Naive B cell (primary cell): ENCODE measurements around the gene JAM3. TPM values are rescaled to one million over a fixed set of nuclear protein-coding genes. Genes with fewer than 3 reads are reported as not detected.

ENCODE experiments used
- ATAC-seq, 2 donors: fragments of 150-1000 bp; cut with Tn5 transposase; 2 replicates each; pipeline ENCODE4 v1.10.0; 2021; ENCODE audit warnings: low read depth in 2 of 2, mild to moderate bottlenecking in 2 of 2, moderate library complexity in 2 of 2
- DNase-seq: peaks from one replicate; pipeline ENCODE4 v3.0.0; 2022
- H3K27ac Mint-ChIP-seq, 6 donors: one replicate each; pipeline ENCODE4 v1.8.0; 2020 to 2022; ENCODE audit warnings: mild to moderate bottlenecking in 6 of 6, mixed read lengths in 6 of 6, moderate library complexity in 5 of 6, inconsistent platforms in 2 of 6
- H3K27me3 Mint-ChIP-seq, 3 donors: one replicate each; pipeline ENCODE4 v1.8.0; 2021 to 2022; ENCODE audit warnings: mixed read lengths in 3 of 3, mild to moderate bottlenecking in 1 of 3
- H3K36me3 Mint-ChIP-seq, 2 donors: one replicate each; pipeline ENCODE4 v1.8.0; 2020 to 2022; ENCODE audit warnings: mixed read lengths in 2 of 2, inconsistent platforms in 1 of 2, mild to moderate bottlenecking in 1 of 2
- H3K4me1 Mint-ChIP-seq, 3 donors: one replicate each; pipeline ENCODE4 v1.8.0; 2020 to 2022; ENCODE audit warnings: mixed read lengths in 3 of 3, inconsistent platforms in 1 of 3, mild to moderate bottlenecking in 1 of 3, moderate library complexity in 1 of 3
- H3K4me3 Mint-ChIP-seq, 8 donors: one replicate each; pipeline ENCODE4 v1.8.0; 2020 to 2022; ENCODE audit warnings: mild to moderate bottlenecking in 8 of 8, mixed read lengths in 8 of 8, moderate library complexity in 8 of 8, inconsistent platforms in 2 of 8
- H3K9me3 Mint-ChIP-seq, 7 donors: one replicate each; pipeline ENCODE4 v1.8.0; 2020 to 2022; ENCODE audit warnings: mixed read lengths in 7 of 7, mild to moderate bottlenecking in 5 of 7, inconsistent platforms in 2 of 7, moderate library complexity in 1 of 7
- polyA plus RNA-seq, 6 donors: library from polyadenylated mRNA; unstranded; fragments of 300-500 nt; fragmentation: Illumina TruSeq; gene quantifications; one replicate each; pipeline ENCODE4 v1.2.3, GENCODE V29; 2021; ENCODE audit warnings: low read depth in 6 of 6

JAM3 gene
- polyA plus RNA-seq, 6 donors from 2014 or later = 5.3 to 10.6 (median 6.5) TPM

DNA sequence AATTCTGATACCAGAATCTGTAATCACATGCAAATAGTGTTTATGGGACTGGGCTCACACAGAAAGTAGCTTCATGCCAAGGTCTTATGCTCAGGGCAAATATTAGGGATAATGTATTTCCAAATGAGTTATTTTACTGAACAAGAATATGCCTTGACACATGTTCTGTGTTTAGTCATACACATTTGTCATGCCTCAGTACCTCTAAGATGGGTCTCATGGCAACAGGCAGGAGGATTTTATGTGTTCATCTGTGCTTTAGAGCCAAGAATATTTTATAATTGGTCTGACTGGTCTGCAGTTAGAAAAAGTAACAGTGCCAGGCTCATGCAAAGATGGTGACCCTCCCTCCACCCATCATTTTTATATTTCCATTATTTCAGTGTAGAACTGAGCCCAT, 49.1 kb downstream of the JAM3 start:
- Mint-ChIP-seq H3K36me3 (peaks cover 10 to 14% of the 10 kb centered on the region in 2 donors), H3K4me1 (peaks cover 0 to 12% (median 0%) of the 10 kb centered on the region in 3 donors), H3K27ac (peak overlapping the region in 2 of 6 donors; percentile 50 to 61), H3K4me3 (no peak overlapping the region), H3K27me3 (peaks cover 6 to 10% (median 8%) of the 10 kb centered on the region in 3 donors), H3K9me3 (peaks cover 0 to 4% (median 0%) of the 10 kb centered on the region in 7 donors)
- DNase-seq (no peak), ATAC-seq (no peak)

DNA sequence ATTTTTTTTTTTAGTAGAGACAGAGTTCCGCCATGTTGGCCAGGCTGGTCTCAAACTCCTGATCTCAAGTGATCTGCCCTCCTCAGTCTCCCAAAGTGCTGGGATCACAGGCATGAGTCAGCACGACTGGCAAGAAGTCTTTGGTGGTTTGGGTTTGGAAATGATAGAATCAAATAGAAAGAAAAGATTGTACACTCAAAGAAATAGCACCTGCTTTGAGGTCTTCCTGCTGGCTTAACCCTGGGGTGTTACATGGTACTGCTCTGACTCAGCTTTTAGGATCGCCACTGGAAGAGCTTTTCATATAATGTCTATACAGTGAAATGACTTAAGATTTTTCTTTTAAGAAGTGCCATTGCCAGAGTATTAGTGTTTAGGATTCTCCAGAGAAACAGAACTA, 50.2 kb downstream of the JAM3 start:
- no peak overlapping the region for H3K27ac Mint-ChIP-seq
- H3K9me3 Mint-ChIP-seq = peaks cover 0 to under 1% (median 0%) of the 10 kb centered on the region in 7 donors
- no peak overlapping the region for H3K4me3 Mint-ChIP-seq
- peaks cover 14 to 17% of the 10 kb centered on the region in 2 donors for H3K36me3 Mint-ChIP-seq
- no peak for ATAC-seq
- no peak for DNase-seq
- H3K27me3 Mint-ChIP-seq = peaks cover 12 to 16% (median 15%) of the 10 kb centered on the region in 3 donors
- H3K4me1 Mint-ChIP-seq = peaks cover 5 to 12% (median 7%) of the 10 kb centered on the region in 3 donors

DNA sequence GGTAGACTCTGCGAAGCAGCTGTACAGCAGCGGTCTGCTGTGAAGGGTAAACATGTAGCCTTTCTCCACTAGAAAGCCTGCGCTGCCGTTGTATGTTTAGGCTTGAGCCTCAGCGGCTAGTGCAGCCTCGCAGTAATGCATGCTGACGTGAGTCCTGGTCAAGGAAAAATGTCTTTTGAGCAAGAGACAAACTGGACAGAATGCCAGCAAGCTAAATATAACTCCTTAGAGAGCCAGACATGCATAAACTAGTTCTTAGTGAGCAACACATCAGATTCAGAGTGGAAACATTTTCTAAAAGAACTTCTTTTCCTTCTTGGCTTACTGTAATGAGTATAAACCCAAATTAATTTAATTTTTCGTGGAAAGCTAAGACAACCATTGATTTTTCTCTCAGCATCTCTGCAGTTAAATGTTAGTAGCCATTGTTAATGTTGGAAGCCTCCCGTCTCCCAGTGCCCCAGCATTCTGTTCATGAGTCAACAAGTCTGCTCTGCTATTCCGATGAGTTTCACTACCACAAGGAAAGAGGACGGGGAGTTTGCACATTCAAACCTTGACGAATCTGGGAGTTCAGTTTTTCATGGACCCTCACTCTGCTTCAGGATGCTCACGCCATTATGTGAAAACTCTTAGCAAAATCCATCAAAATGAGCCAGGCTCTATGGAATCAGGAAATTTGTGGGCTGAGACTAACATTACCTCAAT, 51.4 kb downstream of the JAM3 start:
- no peak for ATAC-seq
- Mint-ChIP-seq H3K4me1 (peaks cover 13 to 15% (median 14%) of the 10 kb centered on the region in 3 donors), H3K9me3 (no peaks in the 10 kb centered on the region), H3K36me3 (peaks cover 14 to 19% of the 10 kb centered on the region in 2 donors), H3K4me3 (no peak overlapping the region), H3K27ac (no peak overlapping the region), H3K27me3 (peaks cover 17 to 23% (median 20%) of the 10 kb centered on the region in 3 donors)
- DNase-seq = no peak

DNA sequence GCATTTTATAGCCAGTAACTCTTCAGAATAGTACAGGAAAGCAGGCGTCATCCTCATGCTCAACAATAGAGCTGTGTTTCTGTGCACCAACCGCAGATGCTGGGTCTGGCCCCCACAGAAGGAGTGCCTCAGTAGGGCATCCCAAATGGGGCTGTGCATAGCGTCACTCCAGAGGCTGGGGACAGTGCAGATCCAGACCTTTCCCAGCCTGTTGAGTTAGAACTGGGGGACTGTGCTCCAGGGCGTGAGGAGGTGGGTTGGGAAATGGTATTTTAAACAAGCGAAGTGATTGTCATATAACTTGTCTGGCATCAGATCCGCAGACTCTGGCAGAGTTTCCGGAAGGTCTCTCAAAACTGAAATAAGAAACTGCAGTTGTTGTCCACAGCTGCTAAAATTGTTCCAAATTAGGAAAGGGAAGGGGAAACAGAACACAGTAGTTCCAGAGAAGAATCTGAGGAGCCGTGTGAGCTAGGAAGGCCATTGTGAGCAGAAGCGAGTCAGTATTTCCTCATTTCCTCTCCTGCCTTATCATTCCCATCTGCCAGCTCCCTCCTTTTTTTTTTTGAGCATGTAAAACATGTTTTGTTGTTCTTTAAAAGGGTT, 52.2 kb downstream of the JAM3 start:
- DNase-seq (no peak), ATAC-seq (no peak)
- Mint-ChIP-seq H3K4me1 (peaks cover 17 to 20% (median 19%) of the 10 kb centered on the region in 3 donors), H3K9me3 (no peaks in the 10 kb centered on the region), H3K27ac (peak overlapping the region in 1 of 6 donors; percentile 37), H3K4me3 (no peak overlapping the region), H3K27me3 (peaks cover 17 to 28% (median 27%) of the 10 kb centered on the region in 3 donors), H3K36me3 (peaks cover 14 to 19% of the 10 kb centered on the region in 2 donors)

DNA sequence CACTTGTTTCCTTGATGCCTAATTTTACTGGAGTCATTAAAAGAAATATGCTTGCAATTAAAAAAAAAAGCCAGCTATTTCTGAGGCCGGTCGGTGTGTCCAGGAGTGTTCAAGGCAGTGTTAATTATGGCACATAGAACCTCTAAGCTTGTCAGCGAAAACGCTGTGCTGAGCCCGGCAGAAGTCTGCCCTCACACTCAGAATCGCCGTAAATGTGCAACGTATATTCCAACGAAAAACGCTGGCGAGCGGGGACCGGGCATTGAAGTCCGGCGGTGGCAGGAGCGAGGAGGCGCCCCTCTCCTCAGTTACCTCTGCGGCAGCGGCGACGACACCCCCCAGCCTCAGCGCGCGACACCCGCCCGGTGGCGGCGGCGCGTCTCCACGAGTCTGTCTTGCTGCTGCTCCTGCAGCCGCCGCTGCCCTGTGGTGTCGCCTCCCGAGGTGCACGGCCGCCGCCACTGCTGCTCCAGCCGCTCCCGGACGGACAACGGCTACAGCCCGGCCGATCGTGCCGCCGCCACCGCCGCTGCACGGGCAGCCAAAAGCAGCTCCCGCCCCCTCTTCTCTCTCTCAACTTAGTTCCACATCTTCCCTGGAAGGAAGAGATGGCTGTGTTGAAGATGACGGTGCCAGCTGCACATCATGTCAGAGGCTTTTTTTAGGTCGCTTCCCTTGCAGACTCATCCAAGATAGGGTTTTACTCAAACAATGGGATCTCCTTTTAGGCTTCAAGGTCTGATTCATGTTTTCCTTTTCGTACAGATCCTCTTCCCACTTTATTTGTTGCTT, 56.0 kb downstream of the JAM3 start:
- peak overlapping the region in 2 of 8 donors; percentile 26 to 63 for H3K4me3 Mint-ChIP-seq
- DNase-seq = peak; percentile 7
- ATAC-seq = no peak
- H3K4me1 Mint-ChIP-seq = peaks cover 11 to 21% (median 17%) of the 10 kb centered on the region in 3 donors
- peak overlapping the region in 1 of 6 donors; percentile 74 for H3K27ac Mint-ChIP-seq
- peaks cover 7 to 13% of the 10 kb centered on the region in 2 donors for H3K36me3 Mint-ChIP-seq
- H3K9me3 Mint-ChIP-seq = peaks cover 0 to 7% (median 0%) of the 10 kb centered on the region in 7 donors
- H3K27me3 Mint-ChIP-seq = peaks cover 17 to 39% (median 21%) of the 10 kb centered on the region in 3 donors

DNA sequence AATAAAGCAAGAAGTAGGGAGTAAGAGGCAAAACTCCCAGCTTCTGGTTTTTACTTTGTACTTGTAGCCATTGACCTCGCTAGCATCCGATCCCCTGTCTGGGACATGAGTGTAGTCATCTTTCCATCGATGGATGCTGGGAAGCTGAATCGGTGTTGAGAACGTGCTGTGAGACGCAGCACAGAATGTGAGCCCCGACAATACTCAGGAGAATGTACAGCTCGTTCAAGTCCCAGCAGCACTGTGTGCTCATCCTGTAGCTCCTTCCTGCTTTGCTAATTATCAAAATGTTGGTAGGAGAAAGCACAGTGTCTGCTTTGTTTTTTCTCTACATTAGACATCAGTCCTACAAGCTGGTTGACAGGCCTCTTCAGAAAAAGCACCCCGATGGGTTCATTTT, 56.6 kb downstream of the JAM3 start:
- ATAC-seq (no peak), DNase-seq (no peak)
- Mint-ChIP-seq H3K27me3 (peaks cover 17 to 39% (median 21%) of the 10 kb centered on the region in 3 donors), H3K27ac (no peak overlapping the region), H3K36me3 (peaks cover 7 to 13% of the 10 kb centered on the region in 2 donors), H3K4me1 (peaks cover 11 to 21% (median 17%) of the 10 kb centered on the region in 3 donors), H3K4me3 (peak overlapping the region in 1 of 8 donors; percentile 33), H3K9me3 (peaks cover 0 to 10% (median 3%) of the 10 kb centered on the region in 7 donors)

DNA sequence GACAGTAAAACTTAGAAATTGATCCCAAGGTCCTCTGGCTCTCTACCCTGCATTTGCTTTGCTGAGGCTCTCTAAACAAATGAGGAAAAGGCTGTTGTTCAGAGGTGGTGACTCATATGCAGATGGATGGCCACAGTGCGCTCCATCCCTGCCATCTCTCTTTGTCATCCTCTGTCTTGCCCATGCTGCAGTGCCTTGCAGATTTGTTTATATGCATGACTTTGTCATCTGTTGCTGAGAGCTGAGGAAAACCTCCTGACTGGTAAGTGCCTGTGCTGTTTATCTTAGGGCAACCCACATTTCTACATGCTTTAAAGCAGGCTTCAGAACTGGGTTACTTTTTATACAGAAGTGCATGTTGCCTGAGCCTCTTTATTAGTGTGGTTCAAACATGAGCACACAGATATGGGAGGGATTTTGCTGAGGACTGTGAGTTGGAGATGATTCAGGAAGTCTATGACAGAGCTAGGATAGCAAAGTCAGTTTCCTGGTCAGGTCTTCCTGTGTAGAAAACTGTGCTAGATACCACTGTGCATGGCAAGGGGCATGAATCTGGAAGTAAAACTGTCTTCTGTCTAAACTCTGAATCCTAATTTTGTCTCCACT, 57.4 kb downstream of the JAM3 start:
- Mint-ChIP-seq H3K27ac (peak overlapping the region in 1 of 6 donors; percentile 3), H3K4me1 (peaks cover 11 to 21% (median 17%) of the 10 kb centered on the region in 3 donors), H3K9me3 (peaks cover 0 to 17% (median 7%) of the 10 kb centered on the region in 7 donors), H3K36me3 (peaks cover 11% of the 10 kb centered on the region in 2 donors), H3K27me3 (peaks cover 17 to 38% (median 21%) of the 10 kb centered on the region in 3 donors), H3K4me3 (no peak overlapping the region)
- no peak for DNase-seq
- no peak for ATAC-seq

DNA sequence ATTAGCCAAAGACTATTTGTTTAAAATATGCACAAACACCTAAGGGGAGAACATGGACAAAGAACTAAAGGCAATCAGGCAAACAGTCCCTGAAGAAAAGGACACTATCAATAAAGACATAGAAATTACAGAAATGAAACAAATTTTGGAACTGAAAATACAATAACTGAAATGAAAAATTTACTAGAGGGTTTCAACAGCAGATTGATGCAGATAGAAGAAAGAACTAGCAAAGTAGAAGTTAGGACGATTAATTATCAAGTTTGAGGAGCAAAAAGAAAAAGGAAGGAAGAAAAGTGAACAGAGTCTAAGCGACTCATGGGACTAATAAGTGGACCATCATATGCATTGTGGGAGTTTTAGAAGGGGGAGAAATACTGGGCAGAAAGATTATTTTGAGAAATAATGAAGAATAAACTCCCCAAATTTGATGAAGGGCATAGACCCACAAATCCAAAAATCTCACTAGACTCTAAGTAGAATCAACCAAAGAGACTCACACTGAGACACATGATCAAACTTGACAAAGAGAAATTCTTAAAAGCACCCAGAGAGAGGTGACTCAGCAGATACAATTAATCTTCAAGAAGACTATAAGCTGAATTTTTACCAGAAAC, 62.9 kb downstream of the JAM3 start:
- Mint-ChIP-seq H3K36me3 (peaks cover 23 to 26% of the 10 kb centered on the region in 2 donors), H3K4me1 (no peaks in the 10 kb centered on the region), H3K27me3 (peaks cover 0 to 13% (median 0%) of the 10 kb centered on the region in 3 donors), H3K4me3 (peak overlapping the region in 1 of 8 donors; percentile 18), H3K27ac (peak overlapping the region in 1 of 6 donors; percentile 68), H3K9me3 (peaks cover 10 to 47% (median 31%) of the 10 kb centered on the region in 7 donors)
- ATAC-seq (no peak), DNase-seq (no peak)

DNA sequence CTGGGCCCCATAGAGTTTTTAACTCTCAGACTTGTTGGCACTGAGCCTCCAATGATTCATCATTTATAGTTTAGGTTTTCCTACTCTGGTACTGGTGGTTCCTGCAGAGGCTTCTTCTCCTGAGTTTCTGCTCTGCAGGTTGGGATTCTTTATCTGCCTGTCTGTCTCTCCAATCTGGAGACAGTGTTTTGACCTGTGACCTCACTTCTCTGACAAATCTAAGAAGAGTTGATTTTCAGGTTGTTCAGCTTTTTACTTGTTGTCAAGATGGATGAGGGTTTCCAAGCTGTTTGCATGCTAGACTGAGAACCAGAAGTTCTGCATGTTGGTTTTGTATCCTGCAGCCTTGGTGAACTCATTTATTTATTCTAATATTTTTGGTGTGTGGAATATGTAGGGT, 63.9 kb downstream of the JAM3 start:
- no peak overlapping the region for H3K27ac Mint-ChIP-seq
- ATAC-seq (no peak), DNase-seq (no peak)
- H3K4me3 Mint-ChIP-seq = no peak overlapping the region
- H3K27me3 Mint-ChIP-seq = peaks cover 0 to 7% (median 0%) of the 10 kb centered on the region in 3 donors
- peaks cover 10 to 47% (median 31%) of the 10 kb centered on the region in 7 donors for H3K9me3 Mint-ChIP-seq
- peaks cover 21 to 23% of the 10 kb centered on the region in 2 donors for H3K36me3 Mint-ChIP-seq
- no peaks in the 10 kb centered on the region for H3K4me1 Mint-ChIP-seq

DNA sequence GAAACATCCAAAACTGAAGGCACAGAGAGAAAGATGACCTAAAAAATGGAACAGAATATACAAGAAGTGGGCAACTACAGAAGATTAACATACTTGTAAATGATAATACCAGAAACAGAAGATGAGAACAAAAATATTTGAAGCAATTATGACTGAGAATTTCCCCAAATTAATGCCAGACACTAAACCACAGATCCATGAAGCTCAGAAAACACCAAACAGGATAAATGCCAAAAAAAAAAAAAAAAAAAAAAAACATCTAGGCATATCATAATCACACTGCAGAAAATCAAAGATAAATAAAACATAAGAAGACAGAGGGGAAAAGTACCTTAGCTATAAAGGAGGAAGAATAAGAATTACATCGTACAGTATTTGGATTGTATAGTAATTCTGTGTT, 65.3 kb downstream of the JAM3 start:
- H3K36me3 Mint-ChIP-seq = peaks cover 21 to 23% of the 10 kb centered on the region in 2 donors
- H3K27me3 Mint-ChIP-seq = peaks cover 0 to 7% (median 0%) of the 10 kb centered on the region in 3 donors
- H3K4me3 Mint-ChIP-seq = no peak overlapping the region
- DNase-seq = no peak
- H3K9me3 Mint-ChIP-seq = peaks cover 10 to 46% (median 31%) of the 10 kb centered on the region in 7 donors
- ATAC-seq = no peak
- peaks cover 0 to 1% (median 0%) of the 10 kb centered on the region in 3 donors for H3K4me1 Mint-ChIP-seq
- H3K27ac Mint-ChIP-seq = no peak overlapping the region

DNA sequence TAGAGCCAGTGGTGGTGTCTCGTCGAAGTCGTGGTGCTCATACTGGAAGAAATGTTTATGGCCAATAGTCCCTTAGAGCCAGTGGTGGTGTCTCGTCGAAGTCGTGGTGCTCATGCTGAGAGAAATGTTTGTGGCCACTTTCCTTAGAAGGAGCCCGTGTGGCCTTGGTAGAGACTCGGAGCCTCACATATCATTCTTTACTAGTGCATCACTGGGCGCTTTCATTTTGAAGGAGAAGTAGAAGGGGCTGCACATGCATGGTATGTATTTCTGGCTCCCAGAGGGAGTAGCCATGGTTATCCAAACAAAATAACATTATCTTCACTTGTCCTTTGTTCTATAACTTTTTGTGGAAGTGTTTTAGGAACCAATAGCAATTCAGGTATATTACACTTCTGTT, 69.5 kb downstream of the JAM3 start:
- H3K4me3 Mint-ChIP-seq = no peak overlapping the region
- no peak for ATAC-seq
- DNase-seq = no peak
- H3K4me1 Mint-ChIP-seq = peaks cover 0 to 3% (median 0%) of the 10 kb centered on the region in 3 donors
- peaks cover 21 to 25% of the 10 kb centered on the region in 2 donors for H3K36me3 Mint-ChIP-seq
- peaks cover 5 to 15% (median 7%) of the 10 kb centered on the region in 7 donors for H3K9me3 Mint-ChIP-seq
- peaks cover 0 to 7% (median 0%) of the 10 kb centered on the region in 3 donors for H3K27me3 Mint-ChIP-seq
- H3K27ac Mint-ChIP-seq = no peak overlapping the region

DNA sequence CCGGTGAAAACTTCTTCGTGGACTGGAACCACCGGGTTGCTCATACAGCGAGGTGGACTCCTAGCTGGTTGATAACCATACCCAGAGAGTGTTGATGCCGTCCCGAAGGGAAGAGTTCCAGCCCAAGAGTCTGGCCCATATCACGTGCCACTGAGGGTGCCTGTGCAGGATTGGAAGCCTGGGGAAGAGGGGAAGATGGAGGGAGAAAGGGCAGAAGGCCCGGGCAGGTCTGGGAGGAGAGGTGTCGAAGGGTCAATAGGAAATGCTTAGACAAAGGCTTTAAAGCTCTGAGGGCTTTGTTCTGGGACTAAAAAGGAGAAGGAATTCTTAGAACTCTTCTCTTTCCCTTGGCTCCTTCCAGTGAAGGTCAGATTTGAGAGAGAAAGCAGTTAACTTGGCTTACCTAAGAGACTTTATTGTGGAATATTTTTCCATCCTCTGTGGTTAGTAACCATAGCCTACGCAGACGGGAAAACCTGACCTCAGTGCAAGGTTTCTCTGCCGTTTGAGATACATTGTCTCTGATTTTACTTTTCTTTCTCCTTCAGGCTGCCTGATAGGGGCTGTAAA, 70.5 kb downstream of the JAM3 start:
- DNase-seq (no peak), ATAC-seq (no peak)
- H3K27me3 Mint-ChIP-seq = no peaks in the 10 kb centered on the region
- H3K9me3 Mint-ChIP-seq = peaks cover 0 to 6% (median 0%) of the 10 kb centered on the region in 7 donors
- no peak overlapping the region for H3K4me3 Mint-ChIP-seq
- H3K4me1 Mint-ChIP-seq = peaks cover 0 to 3% (median 0%) of the 10 kb centered on the region in 3 donors
- peaks cover 11 to 22% of the 10 kb centered on the region in 2 donors for H3K36me3 Mint-ChIP-seq
- H3K27ac Mint-ChIP-seq = no peak overlapping the region
